PC-9 (cell line): Measurements from ENCODE around the gene CDH13.

ENCODE experiments used
- CTCF ChIP-seq: fragments of 200-600 bp; sonication (generic); conservative IDR thresholded peaks from 2 replicates; pipeline ENCODE4 v1.6.1; 2017; ENCODE audit warnings: mixed run types, antibody characterized with exemption, mild to moderate bottlenecking, moderate library complexity
- EZH2 ChIP-seq: fragments of 200-600 bp; sonication (generic); IDR thresholded peaks from 2 replicates; pipeline ENCODE4 v1.8.0; 2017; ENCODE audit warnings: antibody characterized with exemption, low read depth

- TF ChIP-seq CTCF (no peak), EZH2 (no peak)
Observed at GRCh38 chr16:83464991-83465390, 838.2 kb downstream of the CDH13 start.
